NCI-H2107 treated with DMSO at 0.1 percent for 48 hours (cell line): ENCODE measurements around the gene TTC9B.
"Not testable (repeated sequence)": the region's sequence is repeated elsewhere in the genome, so short reads cannot be mapped to it uniquely, and the experiment has no call there.

Source experiments
- DNase-seq: peaks from one replicate; lab custom pipeline; 2025; ENCODE audit not compliant: unreplicated experiment; lab: John Stamatoyannopoulos, UW

TTC9B gene

DNA sequence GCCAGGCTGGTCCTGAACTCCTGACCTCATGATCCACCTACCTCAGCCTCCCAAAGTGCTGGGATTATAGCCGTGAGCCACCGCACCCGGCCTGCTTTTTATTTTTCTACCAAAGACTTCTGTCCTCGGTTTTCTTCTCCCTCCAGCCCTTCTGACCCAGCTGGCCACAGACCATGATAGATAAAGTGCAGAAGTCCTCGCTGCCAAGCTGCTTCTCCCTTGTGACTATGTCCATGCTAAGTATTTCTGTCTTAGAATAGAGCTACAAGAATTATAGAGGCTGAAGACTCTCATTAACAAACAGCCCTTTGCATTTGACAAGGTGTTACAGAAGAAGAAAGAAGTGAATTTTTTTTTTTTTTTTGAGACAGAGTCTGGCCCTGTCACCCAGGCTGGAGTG lies 42.4 kb downstream of the TTC9B start:
- DNase-seq = no peak

DNA sequence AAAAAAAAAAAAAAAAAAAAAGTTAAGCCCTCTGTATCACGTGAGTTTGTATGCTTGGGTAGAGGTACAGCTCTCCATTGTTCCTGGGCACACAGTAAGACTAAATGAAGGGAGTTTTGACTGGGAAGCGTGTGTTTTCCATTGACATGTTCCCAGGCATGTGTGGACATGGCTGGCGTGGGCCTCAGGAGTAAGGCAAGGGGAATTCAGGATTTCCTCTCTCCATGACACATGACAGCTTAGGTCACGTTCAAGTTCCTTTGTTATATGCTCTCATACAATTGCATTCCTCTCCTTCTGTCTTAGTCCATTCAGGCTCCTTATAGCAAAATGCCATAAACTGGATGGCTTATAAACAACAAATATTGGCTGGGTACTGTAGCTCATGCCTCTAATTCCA lies 44.1 kb downstream of the TTC9B start:
- DNase-seq = no peak

DNA sequence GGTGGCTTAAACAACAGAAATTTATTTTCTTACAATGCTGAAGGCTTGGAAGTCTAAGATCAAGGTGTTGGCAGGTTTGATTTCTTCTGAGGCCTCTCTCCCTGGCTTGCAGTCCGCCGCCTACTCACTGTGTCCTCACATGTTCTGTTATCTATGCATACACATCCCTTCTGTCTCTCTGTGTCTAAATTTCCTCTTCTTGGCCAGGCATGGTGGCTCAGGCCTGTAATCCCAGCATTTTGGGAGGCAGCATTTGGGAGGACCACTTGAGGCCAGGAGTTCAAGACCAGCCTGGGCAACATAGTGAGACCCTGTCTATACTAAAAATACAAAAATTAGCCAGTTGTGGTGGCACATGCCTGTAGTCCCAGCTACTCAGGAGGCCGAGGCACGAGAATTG lies 46.9 kb downstream of the TTC9B start:
- DNase-seq = not testable (repeated sequence)

DNA sequence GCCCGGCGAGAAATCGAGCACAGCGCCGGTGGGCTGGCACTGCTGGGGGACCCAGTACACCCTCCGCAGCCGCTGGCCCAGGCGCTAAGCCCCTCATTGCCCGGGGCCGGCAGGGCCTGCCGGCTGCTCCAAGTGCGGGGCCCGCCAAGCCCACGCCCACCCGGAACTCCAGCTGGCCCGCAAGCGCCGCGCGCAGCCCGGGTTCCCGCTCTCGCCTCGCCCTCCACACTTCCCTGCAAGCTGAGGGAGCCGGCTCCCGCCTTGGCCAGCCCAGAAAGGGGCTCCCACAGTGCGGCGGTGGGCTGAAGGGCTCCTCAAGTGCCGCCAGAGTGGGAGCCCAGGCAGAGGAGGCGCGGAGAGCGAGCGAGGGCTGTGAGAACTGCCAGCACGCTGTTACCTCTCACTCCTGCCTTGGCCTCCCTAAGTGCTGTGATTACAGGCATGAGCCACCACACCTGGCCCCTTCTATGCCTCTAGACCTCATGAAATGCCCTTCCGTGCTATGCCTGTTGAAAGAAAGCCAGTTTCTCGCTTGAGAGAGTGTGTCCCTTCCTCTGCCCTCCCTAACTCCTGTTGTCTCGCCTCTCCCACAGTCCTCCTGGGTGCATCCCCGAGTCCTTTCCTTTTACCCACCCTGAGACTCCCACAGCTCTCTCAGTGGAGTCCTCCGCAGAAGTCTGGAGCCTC lies 47.7 kb downstream of the TTC9B start:
- DNase-seq = not testable (repeated sequence)

DNA sequence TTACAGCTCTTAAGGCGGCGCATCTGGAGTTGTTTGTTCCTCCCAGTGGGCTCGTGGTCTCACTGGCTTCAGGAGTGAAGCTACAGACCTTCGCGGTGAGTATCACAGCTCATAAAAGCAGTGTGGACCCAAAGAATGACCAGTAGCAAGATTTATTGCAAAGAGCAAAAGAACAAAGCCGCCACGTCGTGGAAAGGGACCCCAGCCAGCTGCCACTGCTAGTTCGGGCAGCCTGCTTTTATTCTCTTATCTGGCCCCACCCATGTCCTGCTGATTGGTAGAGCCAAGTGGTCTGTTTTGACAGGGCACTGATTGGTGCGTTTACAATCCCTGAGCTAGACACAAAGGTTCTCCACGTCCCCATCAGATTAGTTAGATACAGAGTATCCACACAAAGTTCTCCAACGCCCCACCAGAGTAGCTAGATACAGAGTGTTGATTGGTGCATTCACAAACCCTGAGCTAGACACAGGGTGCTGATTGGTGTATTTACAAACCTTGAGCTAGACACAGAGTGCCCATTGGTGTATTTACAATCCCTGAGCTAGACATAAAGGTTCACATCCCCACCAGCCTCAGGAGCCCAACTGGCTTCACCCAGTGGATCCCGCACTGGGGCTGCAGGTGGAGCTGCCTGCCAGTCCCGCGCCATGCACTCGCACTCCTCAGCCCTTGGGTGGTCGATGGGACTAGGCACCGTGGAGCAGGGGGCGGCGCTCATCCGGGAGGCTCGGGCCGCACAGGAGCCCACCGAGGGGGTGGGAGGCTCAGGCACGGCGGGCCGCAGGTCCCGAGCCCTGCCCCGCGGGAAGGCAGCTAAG lies 48.5 kb downstream of the TTC9B start:
- not testable (repeated sequence) for DNase-seq
